HEK293 (cell line): ENCODE results near the gene NSDHL.

ENCODE experiments used
- CTCF ChIA-PET: fragments of 350-600 bp; formaldehyde crosslinking; extraction: SDS; loops from one replicate; lab custom pipeline; 2021; ENCODE audit warnings: antibody characterized with exemption; lab: Yijun Ruan, JAX
- POLR2A ChIA-PET: fragments of 300-600 bp; formaldehyde crosslinking; extraction: SDS; loops from one replicate; lab custom pipeline; 2020; ENCODE audit warnings: antibody characterized with exemption, inconsistent platforms; lab: Yijun Ruan, JAX
- H3K27ac ChIP-seq: fragments of 200-500 bp; sonication (Bioruptor generic); 2 replicates; pipeline ENCODE4 v1.5.1; 2014; ENCODE audit warnings: low read depth, low read length, control low read depth, inconsistent platforms; ENCODE audit errors: extremely low read depth
- H3K36me3 ChIP-seq, 2 experiments: fragments of 200-500 bp in 1 of 2; sonication (Bioruptor generic) in 1 of 2; 1 replicate in 1 of 2; 2 replicates in 1 of 2; pipeline ENCODE4 v1.5.1; 2014 to 2017; ENCODE audit warnings: inconsistent platforms in 2 of 2, low read length in 2 of 2; ENCODE audit not compliant: control insufficient read depth in 2 of 2, insufficient read depth in 1 of 2
- H3K4me1 ChIP-seq: fragments of 200-500 bp; sonication (Bioruptor generic); 2 replicates; pipeline ENCODE4 v1.5.1; 2014; ENCODE audit warnings: mild to moderate bottlenecking, low read length, inconsistent platforms; ENCODE audit not compliant: control insufficient read depth, insufficient read depth
- H3K4me3 ChIP-seq: 2 replicates; pipeline ENCODE4 v1.5.1; 2011; ENCODE audit warnings: low read depth, mild to moderate bottlenecking, control low read depth, low read length, moderate library complexity
- H3K9me3 ChIP-seq: fragments of 200-500 bp; sonication (Bioruptor generic); 2 replicates; pipeline ENCODE4 v1.5.1; 2014; ENCODE audit warnings: low read depth, low read length, inconsistent platforms; ENCODE audit not compliant: control insufficient read depth, insufficient read depth
- EGR2 ChIP-seq: fragments of 450-650 bp; formaldehyde crosslinking; IDR thresholded peaks from 2 replicates; pipeline ENCODE4 v1.5.1; 2016; ENCODE audit warnings: low read depth, missing biosample characterization, missing genetic modification characterization
- ELK4 ChIP-seq: IDR thresholded peaks from 2 replicates; pipeline ENCODE4 v1.6.1; 2011; ENCODE audit warnings: mild to moderate bottlenecking, low read depth, low read length, borderline replicate concordance
- GFI1B ChIP-seq: fragments of 450-650 bp; formaldehyde crosslinking; IDR thresholded peaks from 2 replicates; pipeline ENCODE4 v1.5.1; 2016; ENCODE audit warnings: missing biosample characterization, missing genetic modification characterization
- HOXA7 ChIP-seq: sonication (generic); formaldehyde crosslinking; IDR thresholded peaks from 2 replicates; pipeline ENCODE4 v1.8.1; 2022; ENCODE audit warnings: missing genetic modification reagents, borderline replicate concordance
- ZEB2 ChIP-seq: fragments of 450-650 bp; formaldehyde crosslinking; IDR thresholded peaks from 2 replicates; pipeline ENCODE4 v1.5.1; 2016; ENCODE audit warnings: missing biosample characterization, missing genetic modification characterization
- ZFHX2 ChIP-seq: fragments of 450-650 bp; formaldehyde crosslinking; conservative IDR thresholded peaks from 2 replicates; pipeline ENCODE4 v1.5.1; 2016; ENCODE audit warnings: missing biosample characterization, missing genetic modification characterization
- ZNF146 ChIP-seq: fragments of 450-650 bp; formaldehyde crosslinking; IDR thresholded peaks from 2 replicates; pipeline ENCODE4 v1.5.1; 2016; ENCODE audit warnings: missing biosample characterization, missing genetic modification characterization
- ZNF16 ChIP-seq: fragments of 450-650 bp; formaldehyde crosslinking; IDR thresholded peaks from 2 replicates; pipeline ENCODE4 v1.5.1; 2016; ENCODE audit warnings: low read depth, missing biosample characterization, missing genetic modification characterization
- ZNF266 ChIP-seq: fragments of 450-650 bp; formaldehyde crosslinking; IDR thresholded peaks from 2 replicates; pipeline ENCODE4 v1.5.1; 2016; ENCODE audit warnings: missing biosample characterization, missing genetic modification characterization, low read depth
- ZNF311 ChIP-seq: fragments of 450-650 bp; formaldehyde crosslinking; IDR thresholded peaks from 2 replicates; pipeline ENCODE4 v1.5.1; 2017; ENCODE audit warnings: missing biosample characterization, missing genetic modification characterization, borderline replicate concordance
- ZNF335 ChIP-seq: fragments of 450-650 bp; formaldehyde crosslinking; conservative IDR thresholded peaks from 2 replicates; pipeline ENCODE4 v1.5.1; 2016; ENCODE audit warnings: missing biosample characterization, missing genetic modification characterization
- ZNF433 ChIP-seq: fragments of 450-650 bp; formaldehyde crosslinking; IDR thresholded peaks from 2 replicates; pipeline ENCODE4 v1.5.1; 2016; ENCODE audit warnings: missing biosample characterization, missing genetic modification characterization, low read depth
- ZNF518A ChIP-seq: fragments of 450-650 bp; formaldehyde crosslinking; conservative IDR thresholded peaks from 2 replicates; pipeline ENCODE4 v1.5.1; 2016; ENCODE audit warnings: low read depth, missing biosample characterization, missing genetic modification characterization
- ZNF561 ChIP-seq: fragments of 450-650 bp; IDR thresholded peaks from 2 replicates; pipeline ENCODE4 v1.5.1; 2018; ENCODE audit warnings: missing biosample characterization, missing genetic modification characterization, borderline replicate concordance
- ZNF777 ChIP-seq: fragments of 450-650 bp; formaldehyde crosslinking; IDR thresholded peaks from 2 replicates; pipeline ENCODE4 v1.5.1; 2017; ENCODE audit warnings: missing biosample characterization, missing genetic modification characterization, borderline replicate concordance
- ZXDB ChIP-seq: fragments of 450-650 bp; formaldehyde crosslinking; IDR thresholded peaks from 2 replicates; pipeline ENCODE4 v1.5.1; 2016; ENCODE audit warnings: missing biosample characterization, missing genetic modification characterization

NSDHL gene

GRCh38 chrX:152823657-152824056 is 7.2 kb upstream of the NSDHL start:
- Histone ChIP-seq H3K36me3 (peaks cover 0 to 16% of the 10 kb centered on the region in 2 experiments; a peak in 1 of 3 replicates), H3K27ac (no peak overlapping the region), H3K9me3 (no peaks in the 10 kb centered on the region), H3K4me1 (no peaks in the 10 kb centered on the region), H3K4me3 (no peak overlapping the region)
- TF ChIP-seq ZXDB (tag by site-specific recombination), result no peak
- TF ChIP-seq ZNF146 (tag by site-specific recombination), result no peak
- peak; percentile 30; the same call in 1 of the 2 replicates for TF ChIP-seq ZNF777 (tag by site-specific recombination)
- no peak for TF ChIP-seq ZNF16
- no peak for TF ChIP-seq ZNF433 (tag by site-specific recombination)
- POLR2A ChIA-PET, result no interaction called here
- CTCF ChIA-PET, result no interaction called here

GRCh38 chrX:152824841-152825374 is 6.0 kb upstream of the NSDHL start:
- TF ChIP-seq EGR2 (tag by site-specific recombination) (no peak), ELK4 (no peak), ZNF266 (tag by site-specific recombination) (no peak), ZNF561 (no peak), ZEB2 (tag by site-specific recombination) (no peak), HOXA7 (CRISPR knock-in tag) (no peak), ZNF311 (tag by site-specific recombination) (no peak)
- ChIA-PET POLR2A (no interaction called here), CTCF (interaction anchor here (0.7 kb wide), 4 partner anchors 172 to 474 kb away, joined by 3 to 9 read pairs (median 5); partner anchors contain the start of gene GABRQ)
- no peak overlapping the region for H3K27ac ChIP-seq
- H3K4me1 ChIP-seq, result no peaks in the 10 kb centered on the region
- no peak overlapping the region for H3K4me3 ChIP-seq
- no peaks in the 10 kb centered on the region for H3K9me3 ChIP-seq
- H3K36me3 ChIP-seq, result peaks cover 0 to 22% of the 10 kb centered on the region in 2 experiments; a peak in 1 of 3 replicates

GRCh38 chrX:152831391-152831790 is 528 bp downstream of the NSDHL start:
- POLR2A ChIA-PET, result interaction anchor here (0.5 to 2.0 kb wide), 4 partner anchors 8 to 194 kb away, joined by 3 to 13 read pairs (median 4); partner anchors contain the start of gene GABRQ
- Histone ChIP-seq H3K36me3 (peaks cover 0 to 47% of the 10 kb centered on the region in 2 experiments; a peak in 1 of 3 replicates), H3K4me1 (no peaks in the 10 kb centered on the region), H3K9me3 (no peaks in the 10 kb centered on the region), H3K4me3 (peak overlapping the region; percentile 60), H3K27ac (peak overlapping the region; percentile 44; the same call in 1 of the 2 replicates)
- 0 out of 2 replicates have a peak, but pooled peaks have one; percentile 6 for TF ChIP-seq ZNF335
- TF ChIP-seq EGR2 (tag by site-specific recombination), result peak; percentile 56
- TF ChIP-seq ZFHX2 (tag by site-specific recombination), result peak; percentile 69
- TF ChIP-seq ZNF518A (tag by site-specific recombination), result no peak
- no peak for TF ChIP-seq GFI1B (tag by site-specific recombination)
- CTCF ChIA-PET, result interaction anchor here (0.7 to 2.7 kb wide), 4 partner anchors 10 to 700 kb away, joined by 3 to 20 read pairs (median 8); no protein-coding TSS in a partner anchor
